GM19238 (cell line): Measurements from ENCODE around the gene MYLK.
A peak's percentile ranks its signal among the peaks of the same experiment; 100 is the strongest.

Source experiments
- DNase-seq: peaks from one replicate; pipeline ENCODE4 v3.0.0; 2011; ENCODE audit warnings: low spot score; ENCODE audit not compliant: insufficient read length

The MYLK gene

DNA sequence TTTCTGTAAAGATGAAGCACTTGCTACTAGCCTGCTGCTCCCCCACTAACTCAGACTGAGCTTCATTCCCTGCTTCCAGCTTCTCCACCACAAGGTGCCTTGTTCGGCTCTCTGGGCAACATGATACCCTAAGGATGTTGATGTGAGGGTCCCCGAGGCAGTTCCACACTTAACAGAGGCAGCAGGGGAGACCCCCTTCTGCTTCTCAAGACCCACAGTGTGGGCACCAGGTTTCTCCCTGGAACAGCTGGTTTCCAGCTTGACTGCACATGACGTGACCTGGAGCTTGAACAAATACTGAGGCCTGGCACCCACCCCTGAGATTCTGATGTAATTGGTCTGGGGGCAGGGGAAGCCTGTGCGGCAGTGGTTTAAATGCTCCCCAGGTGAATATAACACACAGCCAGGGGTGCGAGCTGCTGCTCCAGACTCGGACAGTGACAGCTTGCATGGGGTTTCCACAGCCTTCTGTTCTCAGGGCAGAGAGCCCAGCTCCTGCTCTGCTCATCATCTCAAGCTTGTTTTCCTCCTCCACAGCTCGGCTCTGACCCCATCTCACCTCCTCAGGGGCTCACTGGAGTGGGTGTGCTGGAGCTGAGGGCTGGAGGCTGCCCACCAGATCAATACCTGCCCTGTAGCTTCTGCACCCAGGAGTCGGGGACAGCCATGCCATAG lies 204.3 kb downstream of the MYLK start:
- DNase-seq = no peak

DNA sequence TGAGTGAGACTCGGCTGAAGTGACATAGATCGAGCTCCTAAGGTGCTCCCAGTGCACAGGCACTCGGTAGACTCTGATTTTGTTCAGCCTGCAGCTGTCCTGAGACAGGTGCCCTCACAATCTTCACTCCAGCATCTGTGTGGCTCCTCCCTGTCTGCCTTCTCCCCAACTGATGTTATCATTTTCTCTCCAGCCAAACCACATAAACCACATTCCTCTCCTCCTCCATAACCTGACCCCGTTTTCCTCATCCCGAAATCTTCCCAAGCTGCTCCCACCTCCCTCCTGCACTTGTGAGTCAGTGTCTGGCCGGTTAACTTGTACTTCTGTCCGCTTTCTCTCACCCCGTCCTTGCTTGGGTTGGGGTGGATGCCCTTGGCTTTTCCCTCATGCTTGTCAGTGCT lies 206.0 kb downstream of the MYLK start:
- no peak for DNase-seq

DNA sequence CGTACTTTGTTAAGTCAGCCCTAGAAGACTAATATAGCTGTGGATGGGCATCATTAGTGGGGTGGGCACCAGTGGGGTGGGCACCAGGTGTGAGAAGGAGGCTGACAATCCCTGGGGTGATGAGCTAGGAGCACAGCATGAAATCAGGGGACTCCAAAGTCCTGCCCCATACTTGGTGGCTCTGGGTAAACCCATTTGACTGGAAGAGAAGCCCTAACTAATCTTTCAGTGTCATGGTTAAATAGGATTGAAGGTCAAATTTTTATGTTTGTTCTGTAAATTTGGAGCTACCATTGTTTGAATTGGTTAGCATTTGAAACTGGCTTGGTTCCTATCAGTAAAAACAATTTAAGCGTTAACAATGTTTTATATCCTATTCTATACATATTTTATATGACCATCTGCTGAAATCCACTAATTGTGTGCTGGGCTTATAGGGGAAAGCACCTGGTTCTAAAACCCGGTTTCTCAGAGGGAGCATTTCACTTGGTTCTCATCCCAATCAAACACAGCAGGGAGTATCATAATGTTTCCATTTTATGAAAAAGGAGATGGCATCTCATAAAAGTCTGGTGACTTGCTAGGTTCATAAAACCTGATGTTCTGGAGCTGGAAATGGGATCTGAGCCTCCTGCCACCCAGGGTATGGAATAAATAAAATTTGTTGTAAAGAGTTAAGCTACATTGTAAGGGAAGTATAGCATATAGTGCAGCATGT lies 211.5 kb downstream of the MYLK start:
- DNase-seq = no peak

DNA sequence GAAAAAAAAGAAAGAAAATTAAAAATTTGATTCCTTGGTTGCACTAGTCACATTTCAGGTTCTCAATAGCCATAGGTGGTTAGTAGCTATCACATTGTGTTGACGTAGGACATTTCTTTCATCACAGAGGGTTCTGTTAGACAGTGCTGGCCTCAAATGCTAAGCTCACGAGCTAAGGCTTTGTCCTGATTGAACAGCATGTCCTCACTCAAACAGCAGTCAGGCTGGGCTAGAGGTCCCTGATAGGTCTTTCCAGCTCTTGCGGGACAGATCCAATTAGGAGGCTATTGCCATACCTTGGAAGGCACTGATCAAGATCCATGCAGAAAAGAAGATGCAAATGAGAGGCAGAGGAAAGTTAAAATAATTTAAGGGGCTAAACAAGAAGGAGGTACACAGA lies 213.4 kb downstream of the MYLK start:
- DNase-seq = no peak

DNA sequence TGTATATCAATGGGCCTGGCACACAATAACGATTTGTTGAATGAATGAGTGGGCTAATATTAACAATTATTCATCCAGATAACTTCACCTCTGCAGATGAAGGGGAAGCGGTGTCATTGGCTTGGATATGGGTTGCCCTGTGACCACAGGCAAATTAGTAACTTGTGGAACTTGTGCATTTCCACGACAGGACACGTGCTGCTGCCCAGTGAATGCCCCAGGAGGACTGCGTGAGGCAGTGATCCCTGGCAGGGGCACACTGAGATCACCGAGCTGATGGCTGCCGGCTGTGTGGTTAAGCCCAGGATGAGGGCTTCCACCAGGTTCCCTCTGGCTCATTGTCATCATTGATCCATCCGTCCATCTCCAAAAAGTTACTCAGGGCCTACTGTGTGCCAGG lies 215.2 kb downstream of the MYLK start:
- no peak for DNase-seq

DNA sequence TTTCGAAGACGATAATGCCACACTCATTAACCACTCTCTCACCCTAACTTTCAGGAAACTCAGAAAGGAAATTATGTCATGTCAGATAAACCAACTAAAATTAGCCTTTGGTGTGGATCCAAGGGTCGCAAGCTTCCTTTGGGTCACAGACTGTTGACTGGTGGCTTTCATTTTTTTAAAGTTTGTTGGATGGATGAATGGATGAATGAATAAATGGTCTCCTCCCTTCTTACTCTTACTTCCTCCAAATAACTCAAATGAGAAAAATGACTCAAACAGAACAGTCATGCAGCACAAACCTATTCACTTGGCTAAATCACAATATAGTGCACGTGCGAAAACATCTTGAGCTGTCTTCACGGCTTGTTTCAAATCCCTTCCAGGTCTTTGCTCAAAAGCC lies 216.3 kb downstream of the MYLK start:
- no peak for DNase-seq

DNA sequence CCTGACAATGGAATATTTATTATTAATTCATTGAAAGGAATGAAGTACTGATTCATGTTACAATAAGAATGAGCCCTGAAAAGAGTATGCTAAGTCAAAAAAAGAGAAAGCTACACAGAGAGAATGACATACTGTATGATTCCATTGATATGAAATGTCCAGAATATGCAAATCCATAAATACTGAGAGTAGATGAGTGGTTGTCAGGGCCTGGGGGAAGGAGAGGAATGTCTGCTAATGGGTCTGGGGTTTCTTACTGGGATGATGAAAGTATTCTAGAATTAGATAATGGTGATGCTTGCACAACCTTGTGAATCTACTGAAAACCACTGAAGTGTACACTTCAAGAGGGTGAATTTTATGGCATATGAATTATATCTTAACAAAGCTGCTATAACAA lies 219.4 kb downstream of the MYLK start:
- DNase-seq = no peak

DNA sequence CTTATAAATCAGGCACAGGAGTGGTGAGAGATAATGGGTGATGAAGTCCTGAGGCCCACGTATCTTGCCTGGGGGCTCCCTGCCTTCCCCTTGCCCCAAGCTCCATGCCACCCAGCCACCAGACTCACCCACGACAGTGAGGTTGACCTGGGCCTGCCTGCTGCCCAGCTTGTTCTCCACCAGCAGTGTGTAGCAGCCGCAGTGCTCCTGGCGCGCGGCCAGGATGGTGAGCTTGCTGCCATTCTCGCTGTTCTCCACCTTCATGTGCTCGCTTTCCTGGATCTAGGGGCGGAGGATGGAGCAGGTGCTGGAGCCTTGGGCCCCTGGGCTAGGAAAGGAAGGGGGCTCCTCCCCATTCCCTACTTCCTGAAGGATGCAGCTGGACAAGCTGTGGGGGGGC lies 220.2 kb downstream of the MYLK start:
- no peak for DNase-seq

DNA sequence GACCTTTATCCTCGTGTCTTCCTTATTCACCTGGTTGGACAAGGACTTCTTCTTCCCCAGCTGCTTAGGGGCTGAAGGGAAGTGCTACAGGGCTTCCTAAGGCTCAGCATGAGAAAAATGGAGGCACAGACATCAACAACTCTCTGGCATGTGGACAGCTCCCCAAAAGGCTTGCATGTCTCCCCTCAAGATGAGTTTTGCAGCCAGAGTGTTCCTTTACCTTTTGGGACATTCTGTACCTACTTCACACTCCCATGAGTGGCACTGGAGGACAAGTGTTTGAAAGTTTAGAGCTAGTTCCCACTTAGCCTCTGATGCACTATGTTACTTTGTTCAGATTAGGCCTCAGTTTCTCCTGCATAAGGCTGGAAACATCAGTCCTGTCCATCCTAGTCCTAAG lies 222.2 kb downstream of the MYLK start:
- no peak for DNase-seq

DNA sequence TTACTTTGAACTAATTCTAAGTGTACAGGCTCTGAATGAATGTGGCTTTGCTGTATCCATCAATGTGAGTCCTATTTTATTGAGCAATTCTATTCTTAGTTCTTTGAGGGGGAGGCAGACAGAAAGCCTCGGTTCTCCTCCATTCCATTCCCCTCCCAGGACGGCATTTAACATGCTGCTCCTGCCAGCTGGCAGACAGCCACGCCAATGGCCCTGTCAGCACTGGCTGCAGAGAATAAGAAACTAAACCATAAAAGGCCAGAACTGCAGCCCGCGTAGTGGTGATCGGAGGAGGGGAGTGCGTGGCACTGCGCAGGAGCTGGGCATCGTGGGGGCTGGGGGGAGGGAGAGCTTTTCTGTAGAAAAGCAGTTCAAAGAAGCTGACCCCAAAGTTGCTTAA lies 223.2 kb downstream of the MYLK start:
- no peak for DNase-seq

DNA sequence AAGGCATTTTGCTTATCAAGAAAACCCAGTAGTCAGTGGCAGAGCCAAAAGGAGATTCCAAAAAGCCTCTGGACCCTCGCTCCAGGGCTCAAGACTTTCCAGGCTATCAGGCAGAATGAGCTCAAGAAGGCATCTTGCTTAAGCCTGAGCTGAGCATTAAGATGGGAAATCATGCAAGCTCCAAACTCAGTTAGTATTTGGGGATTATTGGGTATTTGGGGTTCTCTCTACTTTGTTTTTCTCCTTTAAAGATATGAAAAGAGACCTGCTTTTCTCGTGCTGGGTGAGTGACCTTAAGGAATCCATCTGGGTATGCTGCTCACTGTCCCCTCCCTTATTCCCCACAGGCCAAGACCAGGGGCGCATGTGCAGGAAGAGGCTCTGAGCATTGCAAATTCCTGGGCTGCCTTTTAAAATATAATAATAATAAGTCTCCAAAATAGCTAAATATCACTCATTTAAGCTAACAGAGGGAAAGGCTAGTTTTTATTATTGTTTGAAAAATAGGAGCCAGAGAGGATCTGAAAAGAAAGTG lies 223.9 kb downstream of the MYLK start:
- no peak for DNase-seq

DNA sequence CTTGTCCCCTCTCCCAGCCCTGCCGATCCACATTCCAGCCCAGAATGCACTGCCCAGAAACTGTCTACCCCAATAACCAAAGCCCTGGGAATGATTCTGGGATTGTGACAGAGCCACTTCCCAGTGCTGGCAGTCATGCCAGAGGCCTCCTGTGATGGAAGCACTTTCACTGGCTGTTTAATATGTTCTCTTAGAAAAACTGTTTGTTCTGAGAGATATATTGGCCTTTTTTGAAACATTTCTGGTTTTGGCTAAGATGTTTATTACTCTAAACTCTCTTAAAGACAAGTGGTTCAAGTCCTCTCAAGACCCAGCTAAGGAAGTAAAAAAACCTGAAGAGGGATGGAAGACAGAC lies 225.3 kb downstream of the MYLK start:
- DNase-seq = no peak

DNA sequence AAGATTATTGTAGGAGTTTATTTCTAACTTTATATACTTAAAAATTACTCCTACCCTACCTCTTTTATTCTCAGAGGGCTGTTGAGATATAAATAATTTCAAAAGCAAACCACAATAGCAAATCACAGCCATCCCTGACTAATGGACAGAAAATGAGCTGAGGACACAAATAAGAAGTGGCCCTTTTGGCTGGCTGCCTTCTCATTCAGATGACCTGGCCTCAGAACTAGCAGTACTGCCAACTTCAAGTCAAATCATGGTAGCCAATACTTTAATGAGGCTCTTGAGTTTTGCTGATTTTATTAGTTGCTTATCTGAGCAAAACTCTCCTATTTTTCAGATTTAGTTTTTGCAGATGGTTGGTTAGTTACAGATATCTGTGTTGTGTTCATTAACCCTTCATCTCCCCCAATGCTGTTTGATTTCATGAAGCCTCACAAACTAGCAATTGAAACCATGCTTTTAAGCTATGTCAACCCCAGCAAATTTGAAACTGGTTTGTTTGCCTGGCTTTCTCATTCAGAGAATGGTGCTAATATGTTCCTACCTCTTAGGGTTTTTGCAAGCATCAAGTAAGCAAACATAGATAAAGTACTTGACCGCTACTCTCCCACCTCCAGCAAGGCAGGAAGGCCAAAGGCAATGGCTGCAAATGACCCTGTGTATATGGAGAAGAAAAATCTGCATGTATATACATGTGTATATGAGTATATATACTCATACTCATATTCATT lies 225.8 kb downstream of the MYLK start:
- DNase-seq = no peak

DNA sequence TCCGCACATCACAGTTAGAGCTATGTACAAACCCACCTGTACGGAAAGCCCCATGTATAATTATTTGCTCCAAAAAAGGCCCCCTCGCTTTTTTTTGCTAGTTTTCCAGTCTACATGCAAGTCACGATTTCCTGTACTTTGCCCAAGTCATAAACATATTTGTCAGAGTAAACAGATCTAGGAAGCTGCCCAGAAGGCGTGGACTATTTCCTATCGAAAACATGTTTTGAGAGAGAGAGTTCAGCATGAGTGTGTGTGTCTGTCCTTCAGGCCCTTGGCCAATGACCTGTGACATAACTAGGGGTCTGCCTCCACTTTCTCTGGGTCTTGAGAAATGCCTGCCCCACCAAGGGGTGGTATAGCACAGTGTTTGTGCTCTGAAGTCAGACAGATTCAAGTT lies 226.6 kb downstream of the MYLK start:
- DNase-seq = no peak

DNA sequence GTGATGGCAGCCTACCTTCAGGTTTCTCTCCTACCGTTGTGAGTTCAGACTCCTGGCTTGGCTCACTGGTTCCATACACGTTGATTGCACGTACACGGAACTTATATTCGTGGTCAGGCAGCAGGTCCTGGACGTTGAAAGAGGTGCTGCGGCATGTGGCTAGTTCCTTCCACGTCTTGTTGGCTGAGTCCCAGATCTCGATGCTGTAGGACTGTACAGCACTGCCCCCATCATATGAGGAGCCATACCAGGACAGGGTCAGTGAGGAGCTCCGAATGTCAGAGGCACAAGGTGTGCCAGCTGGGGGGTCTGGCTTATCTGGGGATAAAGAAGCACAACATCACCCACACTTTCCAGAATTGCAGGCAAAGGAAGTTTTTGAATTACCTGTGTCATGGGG lies 227.0 kb downstream of the MYLK start:
- DNase-seq = no peak

DNA sequence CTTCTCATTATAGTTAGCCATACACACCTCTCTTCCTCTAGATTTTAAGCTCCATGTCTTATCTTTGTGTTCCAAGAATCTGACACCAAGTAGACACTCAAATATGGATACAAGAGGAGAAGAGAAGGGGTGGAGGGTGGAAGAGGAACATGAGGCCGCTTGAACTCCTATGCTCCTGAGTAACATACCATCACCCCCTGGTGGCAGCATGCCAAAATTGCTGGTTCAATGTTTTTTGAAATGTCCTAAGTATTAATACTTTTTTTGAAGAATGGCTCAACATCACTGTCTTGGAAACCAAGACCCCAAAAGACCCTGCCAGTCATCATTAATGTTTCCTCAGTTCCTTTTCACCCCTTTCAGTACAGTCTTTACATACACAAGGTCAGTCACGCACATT lies 227.4 kb downstream of the MYLK start:
- no peak for DNase-seq

DNA sequence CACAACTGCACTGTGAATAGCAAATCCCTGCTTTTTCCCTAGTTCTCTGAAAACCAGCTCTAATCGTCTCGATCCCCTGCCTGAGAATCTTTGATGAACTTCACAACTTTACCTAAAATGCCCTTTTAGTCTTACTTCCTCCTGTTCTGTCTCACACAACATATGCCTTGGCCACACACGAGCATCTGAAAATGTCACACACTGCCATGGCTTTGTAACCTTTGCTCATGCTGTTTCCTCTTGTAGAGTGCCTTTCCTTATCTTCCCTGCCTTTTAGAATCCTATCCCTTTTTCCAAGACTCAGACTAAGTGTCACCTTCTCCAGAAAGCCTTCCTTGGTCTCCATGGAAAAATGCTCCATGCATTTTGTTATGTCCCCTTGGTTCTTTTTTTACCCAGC lies 227.9 kb downstream of the MYLK start:
- no peak for DNase-seq

DNA sequence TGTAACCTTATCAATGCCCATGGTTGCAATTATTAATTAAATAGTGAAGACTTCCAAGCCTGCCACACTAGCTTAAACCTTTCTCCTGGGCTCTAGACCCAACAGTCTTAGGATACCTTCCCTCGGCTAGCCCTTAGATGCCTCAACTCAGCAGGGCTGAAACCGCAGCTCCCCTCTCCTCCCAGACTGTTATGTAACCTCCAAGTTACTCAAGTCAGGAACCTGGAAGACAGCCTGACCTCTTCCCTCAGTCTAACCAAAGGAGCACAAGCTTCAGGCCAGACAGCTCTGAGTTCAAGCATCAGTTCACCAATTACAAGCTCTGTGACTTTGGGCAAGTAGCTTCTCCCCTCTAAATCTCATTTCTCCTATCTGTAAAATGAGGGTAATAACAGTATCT lies 228.7 kb downstream of the MYLK start:
- DNase-seq = no peak

DNA sequence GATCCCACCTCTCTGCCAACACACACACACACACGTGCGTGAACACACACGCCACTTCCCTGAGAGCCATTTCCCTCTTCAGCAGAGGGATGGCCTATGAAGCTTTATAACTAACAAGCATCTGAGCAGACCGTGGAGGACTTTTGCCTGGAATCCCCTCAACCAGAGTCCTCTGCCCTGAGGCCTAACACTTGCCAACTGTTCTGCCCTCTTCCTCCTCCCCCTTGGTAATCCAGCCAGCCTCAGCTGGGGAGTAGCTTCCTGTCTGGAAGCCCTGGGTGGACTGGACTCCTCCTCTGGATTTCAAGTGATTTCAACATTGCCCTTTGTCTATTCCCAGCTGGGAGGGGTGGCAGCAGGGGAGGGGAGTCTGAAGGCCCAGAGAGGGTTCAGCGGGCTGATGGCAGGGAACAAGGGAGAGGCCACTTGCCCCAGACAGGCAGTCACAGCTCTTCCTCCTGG lies 230.9 kb downstream of the MYLK start:
- DNase-seq = no peak

DNA sequence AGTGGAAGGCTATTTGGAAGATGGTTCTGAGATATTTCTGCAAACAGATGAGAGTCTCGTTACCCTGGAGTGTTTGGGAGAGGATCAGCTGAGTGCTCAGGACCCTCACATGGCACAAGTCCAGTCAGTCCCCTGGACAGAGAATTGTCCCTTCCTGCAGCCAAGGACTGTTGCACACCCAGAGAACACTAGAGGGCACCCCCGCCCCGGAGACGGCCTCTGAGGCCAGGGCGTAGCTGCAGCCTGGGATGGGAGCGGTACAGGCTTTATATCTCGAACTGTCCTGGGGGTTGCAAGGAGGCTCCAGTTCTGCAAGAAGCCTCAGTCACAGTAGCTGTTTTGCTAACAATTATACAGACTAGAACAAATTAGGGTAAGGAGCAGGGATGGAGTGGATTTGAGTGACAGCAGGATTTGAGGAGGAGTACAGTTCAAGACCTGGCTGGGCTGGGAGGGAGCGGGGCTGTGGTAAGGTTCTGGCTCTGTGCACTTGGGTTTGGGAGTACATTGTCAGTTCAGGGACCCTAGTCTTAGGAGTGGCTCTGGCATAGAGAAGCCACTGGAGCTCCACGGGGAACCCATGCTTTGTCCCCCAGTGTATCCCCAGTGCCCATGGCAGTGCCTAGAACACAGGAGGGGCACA lies 231.7 kb downstream of the MYLK start:
- peak; percentile 53 for DNase-seq

DNA sequence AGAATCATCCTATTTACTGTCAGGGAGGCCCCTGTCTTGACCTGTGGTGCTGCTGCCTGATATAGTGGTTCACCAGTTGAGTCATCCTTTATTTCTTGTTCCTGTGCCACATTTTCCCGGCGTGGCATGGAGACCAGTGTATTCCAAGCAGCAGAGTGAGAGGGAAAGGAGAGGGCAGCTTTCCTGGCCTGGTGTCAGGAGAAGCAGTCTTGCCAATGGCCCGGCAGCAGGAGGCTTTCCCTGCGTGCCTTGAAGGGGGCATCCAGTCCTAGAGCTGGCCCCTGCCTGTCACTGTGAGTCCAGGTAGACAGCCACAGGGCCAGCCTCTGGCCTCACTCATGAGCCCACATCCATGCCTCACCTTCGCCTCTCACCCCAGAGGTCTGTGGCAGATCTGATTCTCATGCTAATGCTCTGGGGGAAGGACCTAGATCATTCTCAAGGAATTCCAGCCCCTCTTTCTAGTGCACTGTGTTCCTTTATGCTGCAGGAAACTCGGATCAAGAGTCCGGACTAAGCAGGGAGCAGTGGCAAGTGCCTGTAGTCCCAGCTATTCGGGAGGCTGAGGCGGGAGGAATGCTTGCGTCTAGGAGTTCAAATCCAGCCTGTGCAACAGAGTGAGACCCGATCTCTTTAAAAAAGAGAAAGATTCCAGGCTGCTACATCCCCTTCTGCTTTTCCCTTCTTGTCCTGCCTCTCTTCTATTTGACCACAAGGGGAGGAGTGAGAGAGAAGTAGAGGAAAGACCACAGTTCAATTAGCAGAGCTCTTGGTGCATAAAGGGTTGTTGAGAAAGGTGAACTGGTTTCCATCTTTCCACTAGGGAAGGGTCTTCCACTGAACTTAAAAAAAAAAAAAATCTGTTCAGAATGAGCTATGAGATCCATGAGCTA lies 232.4 kb downstream of the MYLK start:
- no peak for DNase-seq
